HCT116 (cell line): ENCODE results near the gene UFSP2. TPM values are rescaled to one million over a fixed set of nuclear protein-coding genes. Genes with fewer than 3 reads are reported as not detected.

Experiments
- ATAC-seq: fragments of 200-7000 bp; cut with Tn5 transposase; 2 replicates; pipeline ENCODE4 v1.9.1; 2020; ENCODE audit warnings: mild to moderate bottlenecking, moderate library complexity
- BruUV-seq: library from RNA; stranded (reverse); fragments of 400-500 nt; replicated peaks from 2 replicates; lab custom pipeline; 2021; lab: Mats Ljungman, UMichigan
- CTCF ChIA-PET: fragments of 300-600 bp; sonication (Branson Sonifier 250); formaldehyde crosslinking; loops from one replicate; lab custom pipeline; 2021; ENCODE audit warnings: antibody characterized with exemption; lab: Charles Lee
- POLR2A ChIA-PET: fragments of 300-600, 350-600 bp; sonication (Branson Sonifier 250); formaldehyde crosslinking; loops from one replicate; lab custom pipeline; 2021; ENCODE audit warnings: antibody characterized with exemption; lab: Charles Lee
- RAD21 ChIA-PET, 2 experiments: fragments of 300-600 bp; sonication (Branson Sonifier 250); formaldehyde crosslinking; loops; one replicate each; lab custom pipeline; 2023; ENCODE audit warnings: low total read pairs in 2 of 2; ENCODE audit not compliant: uncharacterized antibody in 2 of 2, unreplicated experiment in 2 of 2, low non-redundant PET in 1 of 2; lab: Charles Lee
- DNase-seq: peaks from one replicate; pipeline ENCODE4 v3.0.0-alpha.2; 2010; ENCODE audit warnings: low read depth, low spot score
- H2AFZ ChIP-seq: fragments of 200-600 bp; shearing (Covaris generic), sonication (generic); 2 replicates; pipeline ENCODE4 v1.6.1; 2017; ENCODE audit warnings: low read depth, mixed run types, mixed read lengths, antibody characterized with exemption, low read length; ENCODE audit not compliant: poor library complexity, severe bottlenecking
- H3K27ac ChIP-seq: 2 replicates; pipeline ENCODE4 v1.5.1; 2012; ENCODE audit warnings: low read depth, low read length
- H3K27me3 ChIP-seq: fragments of 200-600 bp; sonication (generic); 2 replicates; pipeline ENCODE4 v1.6.1; 2016; ENCODE audit warnings: mixed run types, low read length, mixed read lengths; ENCODE audit not compliant: insufficient read depth
- H3K36me3 ChIP-seq, 2 experiments: fragments of 200-500 bp in 1 of 2; fragments of 200-600 bp in 1 of 2; sonication (Bioruptor generic) in 1 of 2; sonication (generic) in 1 of 2; 2 replicates each; pipeline versions ENCODE4 v1.5.1 to v1.6.1; 2014 to 2016; ENCODE audit warnings: low read length in 2 of 2, inconsistent platforms in 1 of 2, mixed read lengths in 1 of 2, mixed run types in 1 of 2; ENCODE audit not compliant: insufficient read depth in 2 of 2, control insufficient read depth in 1 of 2
- H3K4me1 ChIP-seq, 2 experiments: fragments of 200-600 bp in 1 of 2; sonication (generic) in 1 of 2; 2 replicates each; pipeline versions ENCODE4 v1.5.1 to v1.6.1; 2012 to 2017; ENCODE audit warnings: low read length in 2 of 2, inconsistent platforms in 1 of 2, mild to moderate bottlenecking in 1 of 2, mixed read lengths in 1 of 2, mixed run types in 1 of 2, moderate library complexity in 1 of 2; ENCODE audit not compliant: insufficient read depth in 2 of 2, control insufficient read depth in 1 of 2
- H3K4me2 ChIP-seq: fragments of 200-600 bp; sonication (generic); 2 replicates; pipeline ENCODE4 v1.6.1; 2017; ENCODE audit warnings: mixed run types, low read length, mixed read lengths
- H3K4me3 ChIP-seq, 2 experiments: fragments of 200-600 bp in 1 of 2; sonication (generic) in 1 of 2; replicated peaks in 1 of 2; 2 replicates each; pipeline ENCODE4 v1.5.1; 2011 to 2016; ENCODE audit warnings: low read length in 2 of 2, control low read depth in 1 of 2, low read depth in 1 of 2, mild to moderate bottlenecking in 1 of 2, mixed read lengths in 1 of 2, mixed run types in 1 of 2
- H3K79me2 ChIP-seq: fragments of 200-600 bp; sonication (generic); 2 replicates; pipeline ENCODE4 v1.6.1; 2017; ENCODE audit warnings: mild to moderate bottlenecking, mixed run types, low read length, moderate library complexity, mixed read lengths; ENCODE audit not compliant: insufficient read depth
- H3K9ac ChIP-seq: fragments of 200-600 bp; sonication (generic); 2 replicates; pipeline ENCODE4 v1.6.1; 2016; ENCODE audit warnings: low read length, mixed read lengths
- H3K9me2 ChIP-seq: fragments of 200-600 bp; sonication (generic), shearing (Covaris generic); 2 replicates; pipeline ENCODE4 v1.6.1; 2017; ENCODE audit warnings: mixed run types, mild to moderate bottlenecking, moderate library complexity; ENCODE audit not compliant: insufficient read depth
- H3K9me3 ChIP-seq, 2 experiments: fragments of 200-500 bp in 1 of 2; fragments of 200-600 bp in 1 of 2; sonication (Bioruptor generic) in 1 of 2; sonication (generic) in 1 of 2; 2 replicates each; pipeline ENCODE4 v1.6.1; 2014 to 2017; ENCODE audit warnings: low read length in 2 of 2, mixed read lengths in 2 of 2, inconsistent platforms in 1 of 2, low read depth in 1 of 2, mild to moderate bottlenecking in 1 of 2, mixed run types in 1 of 2, moderate library complexity in 1 of 2; ENCODE audit not compliant: control insufficient read depth in 1 of 2, insufficient read depth in 1 of 2
- H4K20me1 ChIP-seq: fragments of 200-600 bp; sonication (generic), shearing (Covaris generic); 2 replicates; pipeline ENCODE4 v1.6.1; 2017; ENCODE audit warnings: mixed run types, mild to moderate bottlenecking, moderate library complexity; ENCODE audit not compliant: insufficient read depth
- ATF3 ChIP-seq: IDR thresholded peaks from 2 replicates; pipeline ENCODE4 v1.6.1; 2012
- CEBPB ChIP-seq: IDR thresholded peaks from 2 replicates; pipeline ENCODE4 v1.6.1; 2012; ENCODE audit warnings: low read depth
- EGR1 ChIP-seq: IDR thresholded peaks from 2 replicates; pipeline ENCODE4 v1.6.1; 2012; ENCODE audit warnings: low read depth
- EZH2 ChIP-seq: fragments of 200-600 bp; sonication (generic); IDR thresholded peaks from 2 replicates; pipeline ENCODE4 v1.6.1; 2017; ENCODE audit warnings: antibody characterized with exemption, mixed run types
- EZH2phosphoT487 ChIP-seq: fragments of 200-600 bp; IDR thresholded peaks from 2 replicates; pipeline ENCODE4 v1.6.1; 2018; ENCODE audit warnings: antibody characterized with exemption, borderline replicate concordance
- JUND ChIP-seq: IDR thresholded peaks from 2 replicates; pipeline ENCODE4 v1.6.1; 2012
- MAX ChIP-seq: IDR thresholded peaks from 2 replicates; pipeline ENCODE4 v1.6.1; 2012
- POLR2A ChIP-seq: IDR thresholded peaks from 2 replicates; pipeline ENCODE4 v1.7.0; 2011; ENCODE audit warnings: borderline replicate concordance; ENCODE audit not compliant: insufficient read depth, insufficient read length; ENCODE audit errors: extremely low read depth
- POLR2AphosphoS5 ChIP-seq: IDR thresholded peaks from 2 replicates; pipeline ENCODE4 v1.6.1; 2011; ENCODE audit warnings: mild to moderate bottlenecking, low read depth, low read length, moderate library complexity
- RAD21 ChIP-seq: IDR thresholded peaks from 2 replicates; pipeline ENCODE4 v1.6.1; 2012; ENCODE audit warnings: low read depth, mild to moderate bottlenecking
- SIN3A ChIP-seq: IDR thresholded peaks from 2 replicates; pipeline ENCODE4 v1.6.1; 2012; ENCODE audit warnings: low read depth
- SRF ChIP-seq: IDR thresholded peaks from 2 replicates; pipeline ENCODE4 v1.6.1; 2012; ENCODE audit warnings: low read depth
- YY1 ChIP-seq: IDR thresholded peaks from 2 replicates; pipeline ENCODE4 v1.6.1; 2011; ENCODE audit warnings: low read length, low read depth, moderate library complexity, mild to moderate bottlenecking; ENCODE audit not compliant: insufficient replicate concordance; ENCODE audit errors: extremely low read depth
- ZBTB33 ChIP-seq: IDR thresholded peaks from 2 replicates; pipeline ENCODE4 v1.6.1; 2011; ENCODE audit warnings: mild to moderate bottlenecking, low read length, moderate library complexity; ENCODE audit not compliant: insufficient replicate concordance; ENCODE audit errors: extremely low read depth
- ZNF274 ChIP-seq: fragments of 200-500 bp; sonication (Bioruptor generic); IDR thresholded peaks from 2 replicates; pipeline ENCODE4 v1.6.1; 2014; ENCODE audit warnings: mild to moderate bottlenecking, low read depth, low read length, inconsistent platforms
- intact Hi-C: fragments of 100-400 bp; cut with micrococcal nuclease; formaldehyde crosslinking; loops from 2 replicates; pipeline ENCODE4 v1.10.0; 2022
- total RNA-seq: library from RNA; stranded (reverse); gene quantifications from one replicate; pipeline ENCODE4 v1.2.1, GENCODE V29; 2021; ENCODE audit not compliant: unreplicated experiment
- TF ChIP-seq, protein P1 (sequence below), 3 experiments: fragments of 200-600 bp in 1 of 3; sonication (generic) in 1 of 3; IDR thresholded peaks in 2 of 3; conservative IDR thresholded peaks in 1 of 3; 2 replicates each; pipeline ENCODE4 v1.5.1; 2012 to 2017; ENCODE audit warnings: low read depth in 2 of 3, low read length in 2 of 3, antibody characterized with exemption in 1 of 3, borderline replicate concordance in 1 of 3, control low read depth in 1 of 3, mild to moderate bottlenecking in 1 of 3, mixed read lengths in 1 of 3, mixed run types in 1 of 3, moderate library complexity in 1 of 3; ENCODE audit not compliant: insufficient read depth in 1 of 3

UFSP2 gene
- total RNA-seq, 1 experiment from 2014 or later, result 29.4 TPM

DNA sequence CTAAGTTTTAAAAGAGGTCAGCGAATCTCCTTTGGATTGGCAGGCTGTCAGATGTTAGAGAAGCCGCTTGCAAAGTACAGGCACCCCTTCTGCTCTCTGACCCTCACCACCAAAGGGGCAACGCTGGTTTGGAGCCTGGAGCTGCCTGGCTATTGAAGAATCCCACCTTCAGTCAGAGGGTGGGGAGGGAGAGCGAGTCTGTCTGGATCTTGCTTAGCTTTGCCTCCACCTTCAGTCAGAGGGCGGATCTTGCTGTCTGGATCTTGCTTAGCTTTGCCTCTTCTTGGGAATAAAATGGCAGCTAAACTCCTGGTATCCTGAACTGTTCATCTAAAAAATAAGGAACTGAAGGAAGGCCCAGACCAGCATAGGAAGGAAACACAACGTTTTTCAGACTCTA is 38.4 kb upstream of the UFSP2 start:
- no peak overlapping the region for H3K27ac ChIP-seq
- ChIA-PET CTCF (no interaction called here), RAD21 (no interaction called here), POLR2A (no interaction called here)
- H3K4me3 ChIP-seq, result no peak overlapping the region
- H4K20me1 ChIP-seq, result no peaks in the 10 kb centered on the region
- no peaks in the 10 kb centered on the region for H3K9me2 ChIP-seq
- no peak for DNase-seq
- no peaks in the 10 kb centered on the region for H3K79me2 ChIP-seq
- no TSS peak for BruUV-seq
- ATAC-seq, result no peak
- no peaks in the 10 kb centered on the region for H3K4me1 ChIP-seq
- H2AFZ ChIP-seq, result no peak overlapping the region
- no peak overlapping the region for H3K9ac ChIP-seq
- H3K27me3 ChIP-seq, result no peaks in the 10 kb centered on the region
- no peak overlapping the region for H3K4me2 ChIP-seq
- no peaks in the 10 kb centered on the region for H3K9me3 ChIP-seq
- no peak for TF ChIP-seq CEBPB
- no peak for TF ChIP-seq ATF3
- TF ChIP-seq EZH2, result no peak
- no peak for TF ChIP-seq POLR2A
- no peak for TF ChIP-seq YY1
- TF ChIP-seq EGR1, result no peak
- TF ChIP-seq RAD21, result no peak
- TF ChIP-seq JUND, result no peak
- TF ChIP-seq SRF, result no peak
- no peak for TF ChIP-seq EZH2phosphoT487
- TF ChIP-seq POLR2AphosphoS5, result no peak
- TF ChIP-seq SIN3A, result no peak
- TF ChIP-seq MAX, result no peak
- TF ChIP-seq ZNF274, result no peak
- TF ChIP-seq ZBTB33, result no peak
- TF ChIP-seq, protein P1, sequence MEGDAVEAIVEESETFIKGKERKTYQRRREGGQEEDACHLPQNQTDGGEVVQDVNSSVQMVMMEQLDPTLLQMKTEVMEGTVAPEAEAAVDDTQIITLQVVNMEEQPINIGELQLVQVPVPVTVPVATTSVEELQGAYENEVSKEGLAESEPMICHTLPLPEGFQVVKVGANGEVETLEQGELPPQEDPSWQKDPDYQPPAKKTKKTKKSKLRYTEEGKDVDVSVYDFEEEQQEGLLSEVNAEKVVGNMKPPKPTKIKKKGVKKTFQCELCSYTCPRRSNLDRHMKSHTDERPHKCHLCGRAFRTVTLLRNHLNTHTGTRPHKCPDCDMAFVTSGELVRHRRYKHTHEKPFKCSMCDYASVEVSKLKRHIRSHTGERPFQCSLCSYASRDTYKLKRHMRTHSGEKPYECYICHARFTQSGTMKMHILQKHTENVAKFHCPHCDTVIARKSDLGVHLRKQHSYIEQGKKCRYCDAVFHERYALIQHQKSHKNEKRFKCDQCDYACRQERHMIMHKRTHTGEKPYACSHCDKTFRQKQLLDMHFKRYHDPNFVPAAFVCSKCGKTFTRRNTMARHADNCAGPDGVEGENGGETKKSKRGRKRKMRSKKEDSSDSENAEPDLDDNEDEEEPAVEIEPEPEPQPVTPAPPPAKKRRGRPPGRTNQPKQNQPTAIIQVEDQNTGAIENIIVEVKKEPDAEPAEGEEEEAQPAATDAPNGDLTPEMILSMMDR (IDR thresholded peaks at IDR 0.05 in 2 of 3, conservative IDR thresholded peaks at IDR 0.05 in 1 of 3; ENCODE audit: borderline replicate concordance in 1 of 3, insufficient read depth in 1 of 3, low read depth in 2 of 3, low read length in 2 of 3), result no peak
- no peaks in the 10 kb centered on the region for H3K36me3 ChIP-seq
- intact Hi-C loops, result no loop called here
